PC-3 (cell line): Measurements from ENCODE around the gene GPR107. TPM values are rescaled to one million over a fixed set of nuclear protein-coding genes. Genes with fewer than 3 reads are reported as not detected.

Source experiments
- ATAC-seq: fragments of 200-7000 bp; cut with Tn5 transposase; 2 replicates; pipeline ENCODE4 v1.9.1; 2020; ENCODE audit warnings: mild to moderate bottlenecking, moderate library complexity
- BruUV-seq: library from RNA; stranded (reverse); fragments of 400-500 nt; replicated peaks from 2 replicates; lab custom pipeline; 2021; lab: Mats Ljungman, UMichigan
- CTCF ChIA-PET: fragments of 300-600 bp; sonication (Branson Sonifier 250); formaldehyde crosslinking; loops from one replicate; lab custom pipeline; 2022; ENCODE audit warnings: antibody characterized with exemption; lab: Charles Lee
- POLR2A ChIA-PET: fragments of 300-600 bp; sonication (Branson Sonifier 250); formaldehyde crosslinking; loops from one replicate; lab custom pipeline; 2022; ENCODE audit warnings: antibody characterized with exemption; ENCODE audit not compliant: unreplicated experiment; lab: Charles Lee
- DNase-seq: peaks from one replicate; pipeline ENCODE4 v3.0.0-alpha.2; 2015
- H2AFZ ChIP-seq: fragments of 300-600 bp; sonication (generic); 2 replicates; pipeline ENCODE4 v1.6.0; 2016; ENCODE audit warnings: antibody characterized with exemption, low read length
- H3F3A ChIP-seq: fragments of 300-600 bp; sonication (generic); one replicate; pipeline ENCODE4 v1.6.0; 2017; ENCODE audit warnings: antibody characterized with exemption, low read length, control low read depth, mild to moderate bottlenecking; ENCODE audit not compliant: unreplicated experiment
- H3K27ac ChIP-seq: fragments of 300-600 bp; sonication (generic); 2 replicates; pipeline ENCODE4 v1.5.1; 2016; ENCODE audit warnings: mild to moderate bottlenecking, low read length
- H3K27me3 ChIP-seq: fragments of 300-600 bp; sonication (generic); 2 replicates; pipeline ENCODE4 v1.6.1; 2016; ENCODE audit warnings: low read length, mixed read lengths
- H3K36me3 ChIP-seq: fragments of 300-600 bp; sonication (generic); 2 replicates; pipeline ENCODE4 v1.6.1; 2016; ENCODE audit warnings: low read depth, mixed run types, low read length, mixed read lengths
- H3K4me1 ChIP-seq: fragments of 300-600 bp; sonication (generic); 2 replicates; pipeline ENCODE4 v1.5.1; 2016; ENCODE audit warnings: low read length; ENCODE audit not compliant: insufficient read depth
- H3K4me2 ChIP-seq: fragments of 300-600 bp; sonication (generic); 2 replicates; pipeline ENCODE4 v1.6.0; 2016; ENCODE audit warnings: low read length
- H3K4me3 ChIP-seq: fragments of 300-600 bp; sonication (generic); 2 replicates; pipeline ENCODE4 v1.5.1; 2016; ENCODE audit warnings: mild to moderate bottlenecking, low read length, mixed read lengths
- H3K79me2 ChIP-seq: fragments of 300-600 bp; sonication (generic); 2 replicates; pipeline ENCODE4 v1.6.1; 2017; ENCODE audit warnings: low read length, mixed read lengths
- H3K9ac ChIP-seq: fragments of 300-600 bp; sonication (generic); 2 replicates; pipeline ENCODE4 v1.6.0; 2016; ENCODE audit warnings: mild to moderate bottlenecking, low read length
- H3K9me2 ChIP-seq: fragments of 300-600 bp; sonication (generic); replicated peaks from 2 replicates; pipeline ENCODE4 v1.6.1; 2016; ENCODE audit warnings: mixed run types, low read length, mixed read lengths
- H3K9me3 ChIP-seq: fragments of 300-600 bp; sonication (generic); 2 replicates; pipeline ENCODE4 v1.6.1; 2016; ENCODE audit warnings: low read length, mixed read lengths
- H4K20me1 ChIP-seq: fragments of 300-600 bp; sonication (generic); 2 replicates; pipeline ENCODE4 v1.6.1; 2016; ENCODE audit warnings: low read length, mixed read lengths
- CTCF ChIP-seq: fragments of 300-600 bp; sonication (generic); conservative IDR thresholded peaks from 2 replicates; pipeline ENCODE4 v1.5.1; 2017; ENCODE audit warnings: antibody characterized with exemption, low read depth, mild to moderate bottlenecking, low read length
- EZH2 ChIP-seq: fragments of 300-600 bp; sonication (generic); IDR thresholded peaks from one replicate; pipeline ENCODE4 v1.6.1; 2017; ENCODE audit warnings: antibody characterized with exemption, mild to moderate bottlenecking, low read length; ENCODE audit not compliant: unreplicated experiment
- EZH2phosphoT487 ChIP-seq: fragments of 300-600 bp; sonication (generic); IDR thresholded peaks from 2 replicates; pipeline ENCODE4 v1.6.1; 2018; ENCODE audit warnings: mild to moderate bottlenecking, antibody characterized with exemption, low read length, borderline replicate concordance
- intact Hi-C: fragments of 100-400 bp; cut with micrococcal nuclease; formaldehyde crosslinking; loops from 2 replicates; pipeline ENCODE4 v1.9.0; 2023
- total RNA-seq: library from RNA; depleted of rRNA; stranded (reverse); fragments of >200 nt; gene quantifications from 2 replicates; pipeline ENCODE4 v1.2.3, GENCODE V29; 2014

GPR107 gene
- total RNA-seq, 1 experiment from 2014 or later: 11.4 TPM

GRCh38 chr9:130183133-130183762, 129.5 kb downstream of the GPR107 start:
- intact Hi-C loops: no loop called here
- Histone ChIP-seq H3K36me3 (no peaks in the 10 kb centered on the region), H3K79me2 (peaks cover 41% of the 10 kb centered on the region), H3K9ac (no peak overlapping the region), H3K9me2 (no peaks in the 10 kb centered on the region), H4K20me1 (peaks cover 7% of the 10 kb centered on the region; the same call in 1 of the 2 replicates), H3K9me3 (no peaks in the 10 kb centered on the region), H3F3A (no peaks in the 10 kb centered on the region), H3K27ac (no peak overlapping the region), H3K4me2 (no peak overlapping the region), H3K27me3 (no peaks in the 10 kb centered on the region), H2AFZ (no peak overlapping the region), H3K4me1 (peaks cover 10% of the 10 kb centered on the region), H3K4me3 (no peak overlapping the region)
- DNase-seq (no peak), ATAC-seq (0 out of 2 replicates have a peak, but pooled peaks have one; percentile 8)
- ChIA-PET POLR2A (no interaction called here), CTCF (no interaction called here)
- TF ChIP-seq EZH2 (no peak), EZH2phosphoT487 (no peak), CTCF (no peak)
- no TSS peak for BruUV-seq

- Histone ChIP-seq H3K4me3 (no peak overlapping the region), H3F3A (no peaks in the 10 kb centered on the region), H3K4me2 (no peak overlapping the region), H2AFZ (no peak overlapping the region), H3K9me3 (no peaks in the 10 kb centered on the region), H3K79me2 (peaks cover 43% of the 10 kb centered on the region), H3K9me2 (no peaks in the 10 kb centered on the region), H3K36me3 (no peaks in the 10 kb centered on the region), H3K27ac (no peak overlapping the region), H3K9ac (no peak overlapping the region), H3K4me1 (peaks cover 10% of the 10 kb centered on the region), H4K20me1 (peaks cover 3% of the 10 kb centered on the region; the same call in 1 of the 2 replicates), H3K27me3 (no peaks in the 10 kb centered on the region)
- intact Hi-C loops: no loop called here
- DNase-seq (no peak), ATAC-seq (no peak)
- CTCF ChIA-PET: no interaction called here
- POLR2A ChIA-PET: no interaction called here
- TF ChIP-seq EZH2phosphoT487 (no peak), EZH2 (no peak), CTCF (no peak)
- BruUV-seq: no TSS peak
Measured at GRCh38 chr9:130185017-130185416, 131.3 kb downstream of the GPR107 start.

- no peaks in the 10 kb centered on the region for H3F3A ChIP-seq
- H3K79me2 ChIP-seq: peaks cover 43% of the 10 kb centered on the region
- no peak overlapping the region for H3K9ac ChIP-seq
- H2AFZ ChIP-seq: no peak overlapping the region
- DNase-seq: no peak
- H4K20me1 ChIP-seq: peaks cover 3% of the 10 kb centered on the region; the same call in 1 of the 2 replicates
- H3K4me2 ChIP-seq: no peak overlapping the region
- no peak overlapping the region for H3K4me3 ChIP-seq
- H3K9me3 ChIP-seq: no peaks in the 10 kb centered on the region
- intact Hi-C loops: no loop called here
- no peaks in the 10 kb centered on the region for H3K36me3 ChIP-seq
- ATAC-seq: no peak
- H3K9me2 ChIP-seq: no peaks in the 10 kb centered on the region
- CTCF ChIA-PET: no interaction called here
- no peak for TF ChIP-seq EZH2phosphoT487
- no peak for TF ChIP-seq EZH2
- TF ChIP-seq CTCF: no peak
- H3K4me1 ChIP-seq: peaks cover 10% of the 10 kb centered on the region
- BruUV-seq: no TSS peak
- no peaks in the 10 kb centered on the region for H3K27me3 ChIP-seq
- POLR2A ChIA-PET: no interaction called here
- no peak overlapping the region for H3K27ac ChIP-seq
Measured at GRCh38 chr9:130185490-130186031, 131.9 kb downstream of the GPR107 start.
